ENCODE data around the gene OXCT1. TPM values are rescaled to one million over a fixed set of nuclear protein-coding genes. Genes with fewer than 3 reads are reported as not detected.

The OXCT1 gene
- total RNA-seq, 1 donor from 2014 or later: 27.4 TPM

DNA sequence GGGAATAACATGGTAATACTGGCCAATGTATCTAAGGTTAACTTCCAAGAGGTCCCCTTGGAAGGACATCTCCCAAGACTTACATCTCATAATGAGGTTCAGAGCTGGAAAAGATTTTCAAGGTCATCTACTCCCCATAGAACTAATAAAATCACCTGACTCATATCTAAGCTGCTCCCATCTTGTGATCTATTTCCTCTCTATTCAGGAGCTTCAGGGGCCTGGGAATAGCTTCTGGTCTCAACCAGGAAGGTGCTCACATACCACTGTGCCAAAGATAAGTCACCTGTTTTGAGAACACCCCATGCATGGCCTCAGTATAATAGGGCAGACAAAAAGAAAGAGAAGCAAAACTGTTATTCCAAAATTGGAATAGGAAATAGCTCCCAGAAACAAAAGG is 74.2 kb downstream of the OXCT1 start:
- H3K4me1 Mint-ChIP-seq: no peaks in the 10 kb centered on the region
- intact Hi-C loops (cut with micrococcal nuclease): no loop called here
- ChIA-PET CTCF (no interaction called here), POLR2A (no interaction called here)
- no peaks in the 10 kb centered on the region for H3K9me3 Mint-ChIP-seq
- H3K36me3 Mint-ChIP-seq (ENCODE audit: low read depth): peaks cover 70% of the 10 kb centered on the region
- no peak for ATAC-seq (ENCODE audit: low read depth)
- H3K4me3 Mint-ChIP-seq: no peak overlapping the region
- TF ChIP-seq CTCF (IDR thresholded peaks at IDR 0.05): no peak
- no peak overlapping the region for H3K27ac Mint-ChIP-seq
- DNase-seq: no peak
- H3K27me3 Mint-ChIP-seq: no peaks in the 10 kb centered on the region

- Mint-ChIP-seq H3K4me3 (no peak overlapping the region), H3K9me3 (no peaks in the 10 kb centered on the region), H3K36me3 (ENCODE audit: low read depth) (peaks cover 68% of the 10 kb centered on the region), H3K27me3 (no peaks in the 10 kb centered on the region), H3K4me1 (no peaks in the 10 kb centered on the region), H3K27ac (no peak overlapping the region)
- no peak for ATAC-seq (ENCODE audit: low read depth)
- DNase-seq: no peak
- CTCF ChIA-PET: no interaction called here
- POLR2A ChIA-PET: no interaction called here
- no peak for TF ChIP-seq CTCF (IDR thresholded peaks at IDR 0.05)
- intact Hi-C loops (cut with micrococcal nuclease): no loop called here
Observed at GRCh38 chr5:41795125-41795524, 75.1 kb downstream of the OXCT1 start.

- TF ChIP-seq CTCF (IDR thresholded peaks at IDR 0.05): no peak
- Mint-ChIP-seq H3K9me3 (no peaks in the 10 kb centered on the region), H3K4me3 (no peak overlapping the region), H3K27me3 (no peaks in the 10 kb centered on the region), H3K4me1 (no peaks in the 10 kb centered on the region), H3K27ac (no peak overlapping the region), H3K36me3 (ENCODE audit: low read depth) (peaks cover 62% of the 10 kb centered on the region)
- ChIA-PET POLR2A (no interaction called here), CTCF (no interaction called here)
- no peak for DNase-seq
- no peak for ATAC-seq (ENCODE audit: low read depth)
- intact Hi-C loops (cut with micrococcal nuclease): no loop called here
Observed at GRCh38 chr5:41794471-41794870, 75.8 kb downstream of the OXCT1 start.

GRCh38 chr5:41793141-41793770 is 77.0 kb downstream of the OXCT1 start:
- H3K4me3 Mint-ChIP-seq: no peak overlapping the region
- ATAC-seq (ENCODE audit: low read depth) (no peak), DNase-seq (no peak)
- ChIA-PET POLR2A (no interaction called here), CTCF (no interaction called here)
- TF ChIP-seq CTCF (IDR thresholded peaks at IDR 0.05): no peak
- H3K27ac Mint-ChIP-seq: no peak overlapping the region
- no peaks in the 10 kb centered on the region for H3K27me3 Mint-ChIP-seq
- intact Hi-C loops (cut with micrococcal nuclease): no loop called here
- H3K9me3 Mint-ChIP-seq: no peaks in the 10 kb centered on the region
- no peaks in the 10 kb centered on the region for H3K4me1 Mint-ChIP-seq
- peaks cover 63% of the 10 kb centered on the region for H3K36me3 Mint-ChIP-seq (ENCODE audit: low read depth)

- CTCF ChIA-PET: no interaction called here
- peaks cover 55% of the 10 kb centered on the region for H3K36me3 Mint-ChIP-seq (ENCODE audit: low read depth)
- intact Hi-C loops (cut with micrococcal nuclease): no loop called here
- no peaks in the 10 kb centered on the region for H3K27me3 Mint-ChIP-seq
- ATAC-seq (ENCODE audit: low read depth): no peak
- POLR2A ChIA-PET: no interaction called here
- no peaks in the 10 kb centered on the region for H3K4me1 Mint-ChIP-seq
- TF ChIP-seq CTCF (IDR thresholded peaks at IDR 0.05): no peak
- no peak overlapping the region for H3K27ac Mint-ChIP-seq
- H3K4me3 Mint-ChIP-seq: no peak overlapping the region
- no peaks in the 10 kb centered on the region for H3K9me3 Mint-ChIP-seq
- no peak for DNase-seq
Observed at GRCh38 chr5:41790038-41790776, 80.0 kb downstream of the OXCT1 start.
